Urinary bladder (tissue), 4 donors: ENCODE data around the gene VSIR. TPM values are rescaled to one million over a fixed set of nuclear protein-coding genes. Genes with fewer than 3 reads are reported as not detected.

Experiments
- DNase-seq: peaks from one replicate; pipeline ENCODE4 v3.0.0-alpha.2; 2015; ENCODE audit errors: extremely low spot score
- H3K27ac ChIP-seq: one replicate; pipeline ENCODE4 v1.5.1; 2013; ENCODE audit warnings: low read depth, mild to moderate bottlenecking, moderate library complexity
- H3K36me3 ChIP-seq: one replicate; pipeline ENCODE4 v1.6.1; 2013; ENCODE audit warnings: mild to moderate bottlenecking, moderate library complexity; ENCODE audit not compliant: insufficient read depth
- H3K4me1 ChIP-seq: one replicate; pipeline ENCODE4 v1.6.1; 2013; ENCODE audit warnings: mild to moderate bottlenecking, moderate library complexity; ENCODE audit not compliant: insufficient read depth
- H3K4me3 ChIP-seq: one replicate; pipeline ENCODE4 v1.5.1; 2013; ENCODE audit warnings: low read depth, low read length
- WGBS: extraction: QIAGEN DNeasy Blood & Tissue Kit; methylation state at CpG from one replicate; pipeline ENCODE4 v1.1.7; 2013; 5-methylcytosine and 5-hydroxymethylcytosine counted together
- polyA plus RNA-seq: library from polyadenylated mRNA; stranded (reverse); fragments of 200-250 nt; gene quantifications from one replicate; pipeline ENCODE4 v1.2.3, GENCODE V29; 2013
- total RNA-seq: library from RNA; depleted of rRNA; stranded (reverse); fragments of >200 nt; gene quantifications from one replicate; pipeline ENCODE4 v1.2.3, GENCODE V29; 2014
- donor health status: healthy with polysubstance abuse.
- donor health status: healthy.

VSIR gene
- total and polyA plus RNA-seq, 2 donors = 24.9 to 59.6 TPM

- peaks cover 4% of the 10 kb centered on the region for H3K36me3 ChIP-seq
- no peak overlapping the region for H3K27ac ChIP-seq
- H3K4me1 ChIP-seq = no peaks in the 10 kb centered on the region
- no peak for DNase-seq
- no peak overlapping the region for H3K4me3 ChIP-seq
- 40% methylated on average over 22 of the region's 22 CpGs for WGBS
Measured at GRCh38 chr10:71812016-71812912, 38.9 kb upstream of the VSIR start.

- H3K27ac ChIP-seq = no peak overlapping the region
- no peak for DNase-seq
- H3K4me1 ChIP-seq = no peaks in the 10 kb centered on the region
- no peak overlapping the region for H3K4me3 ChIP-seq
- H3K36me3 ChIP-seq = peaks cover 1% of the 10 kb centered on the region
- 84% methylated on average over 19 of the region's 19 CpGs for WGBS
Measured at GRCh38 chr10:71811351-71811750, 38.0 kb upstream of the VSIR start.

- no peaks in the 10 kb centered on the region for H3K36me3 ChIP-seq
- H3K4me3 ChIP-seq = no peak overlapping the region
- DNase-seq = no peak
- 89% methylated on average over 13 of the region's 13 CpGs for WGBS
- H3K27ac ChIP-seq = no peak overlapping the region
- H3K4me1 ChIP-seq = no peaks in the 10 kb centered on the region
Measured at GRCh38 chr10:71810048-71810750, 36.9 kb upstream of the VSIR start.

GRCh38 chr10:71809628-71810027, 36.3 kb upstream of the VSIR start:
- Histone ChIP-seq H3K4me3 (no peak overlapping the region), H3K36me3 (no peaks in the 10 kb centered on the region), H3K4me1 (no peaks in the 10 kb centered on the region), H3K27ac (no peak overlapping the region)
- WGBS = 90% methylated on average over 25 of the region's 25 CpGs
- no peak for DNase-seq

GRCh38 chr10:71807557-71808510, 34.5 kb upstream of the VSIR start:
- Histone ChIP-seq H3K4me3 (no peak overlapping the region), H3K36me3 (no peaks in the 10 kb centered on the region), H3K27ac (no peak overlapping the region), H3K4me1 (no peaks in the 10 kb centered on the region)
- no peak for DNase-seq
- WGBS = 92% methylated on average over 21 of the region's 21 CpGs

GRCh38 chr10:71806704-71807556, 33.6 kb upstream of the VSIR start:
- H3K27ac ChIP-seq = no peak overlapping the region
- DNase-seq = no peak
- no peaks in the 10 kb centered on the region for H3K4me1 ChIP-seq
- no peaks in the 10 kb centered on the region for H3K36me3 ChIP-seq
- 89% methylated on average over 23 of the region's 23 CpGs for WGBS
- H3K4me3 ChIP-seq = no peak overlapping the region

- Histone ChIP-seq H3K4me3 (no peak overlapping the region), H3K36me3 (no peaks in the 10 kb centered on the region), H3K27ac (no peak overlapping the region), H3K4me1 (no peaks in the 10 kb centered on the region)
- 35% methylated on average over 41 of the region's 41 CpGs for WGBS
- DNase-seq = no peak
Measured at GRCh38 chr10:71805776-71806703, 32.7 kb upstream of the VSIR start.

GRCh38 chr10:71804077-71804476, 30.8 kb upstream of the VSIR start:
- 38% methylated on average over 4 of the region's 4 CpGs for WGBS
- H3K36me3 ChIP-seq = no peaks in the 10 kb centered on the region
- DNase-seq = no peak

GRCh38 chr10:71802715-71803488, 29.6 kb upstream of the VSIR start:
- Histone ChIP-seq H3K27ac (no peak overlapping the region), H3K36me3 (no peaks in the 10 kb centered on the region), H3K4me3 (no peak overlapping the region), H3K4me1 (no peaks in the 10 kb centered on the region)
- no peak for DNase-seq
- 94% methylated on average over 18 of the region's 18 CpGs for WGBS

More at GRCh38 chr10:71804077-71804476, 30.8 kb upstream of the VSIR start:
- Histone ChIP-seq H3K27ac (no peak overlapping the region), H3K4me1 (no peaks in the 10 kb centered on the region), H3K4me3 (no peak overlapping the region)

GRCh38 chr10:71802235-71802634, 28.9 kb upstream of the VSIR start:
- H3K4me3 ChIP-seq = no peak overlapping the region
- H3K27ac ChIP-seq = no peak overlapping the region
- DNase-seq = no peak
- no peaks in the 10 kb centered on the region for H3K36me3 ChIP-seq
- WGBS = 89% methylated on average over 6 of the region's 6 CpGs
- no peaks in the 10 kb centered on the region for H3K4me1 ChIP-seq

GRCh38 chr10:71801361-71801760, 28.0 kb upstream of the VSIR start:
- H3K4me1 ChIP-seq = no peaks in the 10 kb centered on the region
- WGBS = 87% methylated on average over 9 of the region's 9 CpGs
- no peak overlapping the region for H3K27ac ChIP-seq
- no peaks in the 10 kb centered on the region for H3K36me3 ChIP-seq
- H3K4me3 ChIP-seq = no peak overlapping the region
- no peak for DNase-seq
